ENCODE results near the gene NTM. TPM values are rescaled to one million over a fixed set of nuclear protein-coding genes. Genes with fewer than 3 reads are reported as not detected.

NTM gene
- total RNA-seq, 1 experiment from 2014 or later = 9.9 TPM

DNA sequence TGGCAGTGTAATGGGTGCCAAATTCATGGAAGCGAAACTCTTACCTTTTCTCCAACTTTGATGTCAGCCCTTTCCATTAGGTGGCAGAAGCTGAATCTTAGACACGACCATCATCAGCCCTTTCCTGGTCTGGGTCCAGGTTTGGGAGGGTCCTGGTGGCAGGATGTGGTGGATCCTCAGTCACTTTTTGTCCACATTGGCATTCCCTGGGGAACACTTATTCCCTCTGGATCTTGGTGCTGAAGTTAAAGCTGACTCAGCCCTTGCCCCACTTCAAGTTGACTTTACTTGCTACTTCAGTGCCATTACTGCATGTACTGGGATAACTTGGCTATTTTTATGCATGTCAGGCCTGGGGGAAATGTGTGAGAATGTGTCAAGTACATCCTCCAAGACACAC, 16.6 kb upstream of the NTM start:
- no CpG with 5 or more reads among the region's 2 CpGs for WGBS (ENCODE audit: extremely low coverage, insufficient read length, low lambda C conversion rate)
- Histone ChIP-seq H2BK120ac (ENCODE audit: low read depth, low read length, poor library complexity, severe bottlenecking) (no peak overlapping the region), H3K18ac (ENCODE audit: insufficient read length, low read depth, low read length) (no peak overlapping the region), H2AFZ (ENCODE audit: low read length) (no peak overlapping the region), H4K8ac (replicated peaks; ENCODE audit: insufficient read length, low read depth, low read length) (no peak overlapping the region), H3T11ph (ENCODE audit: low read length) (no peak overlapping the region), H3K27ac (ENCODE audit: insufficient read length, low read depth, low read length) (peak overlapping the region; percentile 8), H3K56ac (ENCODE audit: insufficient read length, low read depth, low read length) (no peak overlapping the region), H2BK5ac (ENCODE audit: insufficient read length, low read length) (no peak overlapping the region), H3K9me3 (ENCODE audit: control insufficient read depth, low read depth, low read length) (no peaks in the 10 kb centered on the region), H3K23ac (ENCODE audit: insufficient read length, low read depth, low read length) (no peak overlapping the region), H4K20me1 (ENCODE audit: control insufficient read depth, insufficient read depth, insufficient read length) (no peaks in the 10 kb centered on the region), H3K79me1 (ENCODE audit: insufficient read depth, low read depth, low read length, poor library complexity, severe bottlenecking) (no peaks in the 10 kb centered on the region), H3K23me2 (ENCODE audit: insufficient read length, low read depth, low read length, poor library complexity, severe bottlenecking) (no peaks in the 10 kb centered on the region), H3K14ac (ENCODE audit: insufficient read depth, low read length) (no peak overlapping the region), H4K5ac (ENCODE audit: insufficient read length, low read depth, low read length) (no peak overlapping the region), H4K91ac (ENCODE audit: insufficient read length, low read depth, low read length) (no peak overlapping the region), H3K9ac (ENCODE audit: extremely low read depth, insufficient read length, low read length) (no peak overlapping the region), H2BK20ac (ENCODE audit: low read depth, low read length, poor library complexity, severe bottlenecking) (no peak overlapping the region), H2AK5ac (ENCODE audit: insufficient read length, low read length) (no peak overlapping the region), H3K4me1 (ENCODE audit: insufficient read depth, low read length) (peaks cover 8% of the 10 kb centered on the region), H3K4ac (ENCODE audit: low read depth, low read length) (no peak overlapping the region), H2BK15ac (ENCODE audit: low read depth, low read length) (no peak overlapping the region), H2BK12ac (ENCODE audit: insufficient read length, low read depth, low read length) (no peak overlapping the region), H3K4me2 (ENCODE audit: insufficient read depth, insufficient read length, low read length) (no peak overlapping the region), H3K79me2 (ENCODE audit: insufficient read depth, low read length) (no peaks in the 10 kb centered on the region), H3K27me3 (ENCODE audit: insufficient read depth, low read length) (no peaks in the 10 kb centered on the region)
- no peak for DNase-seq
- Mint-ChIP-seq H3K4me1 (peaks cover 23 to 26% of the 10 kb centered on the region in 2 experiments), H3K36me3 (ENCODE audit: insufficient read depth in 1 of 3, low read depth in 3 of 3) (peaks cover 0 to 3% (median 3%) of the 10 kb centered on the region in 3 experiments; a peak in 2 of 7 replicates), H3K27ac (peak overlapping the region in 2 of 3 experiments; percentile 10 to 95; a peak in 3 of 7 replicates), H3K9me3 (no peaks in the 10 kb centered on the region), H3K27me3 (ENCODE audit: low read depth) (no peaks in the 10 kb centered on the region; the same call in 1 of the 2 replicates), H3K4me3 (no peak overlapping the region)
- TF ChIP-seq, protein P1, sequence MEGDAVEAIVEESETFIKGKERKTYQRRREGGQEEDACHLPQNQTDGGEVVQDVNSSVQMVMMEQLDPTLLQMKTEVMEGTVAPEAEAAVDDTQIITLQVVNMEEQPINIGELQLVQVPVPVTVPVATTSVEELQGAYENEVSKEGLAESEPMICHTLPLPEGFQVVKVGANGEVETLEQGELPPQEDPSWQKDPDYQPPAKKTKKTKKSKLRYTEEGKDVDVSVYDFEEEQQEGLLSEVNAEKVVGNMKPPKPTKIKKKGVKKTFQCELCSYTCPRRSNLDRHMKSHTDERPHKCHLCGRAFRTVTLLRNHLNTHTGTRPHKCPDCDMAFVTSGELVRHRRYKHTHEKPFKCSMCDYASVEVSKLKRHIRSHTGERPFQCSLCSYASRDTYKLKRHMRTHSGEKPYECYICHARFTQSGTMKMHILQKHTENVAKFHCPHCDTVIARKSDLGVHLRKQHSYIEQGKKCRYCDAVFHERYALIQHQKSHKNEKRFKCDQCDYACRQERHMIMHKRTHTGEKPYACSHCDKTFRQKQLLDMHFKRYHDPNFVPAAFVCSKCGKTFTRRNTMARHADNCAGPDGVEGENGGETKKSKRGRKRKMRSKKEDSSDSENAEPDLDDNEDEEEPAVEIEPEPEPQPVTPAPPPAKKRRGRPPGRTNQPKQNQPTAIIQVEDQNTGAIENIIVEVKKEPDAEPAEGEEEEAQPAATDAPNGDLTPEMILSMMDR (conservative IDR thresholded peaks at IDR 0.05) = no peak
